ENCODE results near the gene GUCA2B. TPM values are rescaled to one million over a fixed set of nuclear protein-coding genes. Genes with fewer than 3 reads are reported as not detected.
A peak's percentile ranks its signal among the peaks of the same experiment; 100 is the strongest.

The GUCA2B gene
- total RNA-seq, 2 donors from 2014 or later: not detected

DNA sequence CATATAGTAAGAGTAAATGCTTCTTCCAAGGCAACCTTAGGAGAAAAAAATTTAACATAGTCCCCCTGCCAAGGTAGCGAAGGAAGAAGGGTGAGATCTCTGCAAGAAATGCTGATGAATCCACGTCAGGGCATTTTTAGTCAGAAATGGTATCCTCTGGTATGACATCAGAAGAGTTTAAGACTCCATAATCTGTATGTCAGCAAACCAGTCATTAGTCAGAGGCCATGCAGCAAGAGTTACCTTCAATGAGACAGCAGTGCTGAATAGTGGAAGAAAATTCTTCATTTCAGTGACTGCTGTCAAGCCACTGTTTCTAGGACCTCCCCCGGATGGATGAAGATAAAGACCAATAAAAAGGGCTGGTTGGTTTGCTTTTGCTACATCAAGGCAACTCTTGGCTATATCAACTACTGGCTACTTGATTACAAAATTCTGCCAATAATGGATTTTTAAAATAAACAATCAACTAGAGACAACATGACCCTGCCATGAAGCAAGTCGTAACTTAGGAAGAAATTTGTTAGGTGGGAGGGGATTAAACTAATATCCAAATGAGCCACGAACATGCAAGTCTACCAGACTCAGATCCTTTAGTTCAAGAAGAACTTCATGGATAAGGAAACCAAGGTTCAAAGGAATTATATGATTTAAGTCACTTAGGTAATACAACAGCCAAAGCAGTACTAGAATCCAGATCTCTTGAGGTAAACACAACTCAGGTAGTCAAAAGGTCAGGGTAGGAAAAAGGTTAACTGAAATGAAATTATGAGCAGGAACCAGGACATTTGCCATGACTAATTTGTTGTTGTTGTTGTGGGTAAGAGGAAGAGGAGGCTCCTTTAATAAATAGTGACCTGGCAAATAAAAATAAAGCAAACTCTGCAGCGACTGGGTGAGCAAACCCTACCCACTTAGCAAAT, 37.0 kb downstream of the GUCA2B start:
- intact Hi-C loops (cut with DNase I): no loop called here
- H3K27me3 ChIP-seq (replicated peaks; ENCODE audit: insufficient read depth): no peaks in the 10 kb centered on the region
- H3K36me3 ChIP-seq: no peaks in the 10 kb centered on the region
- no peak for TF ChIP-seq POLR2AphosphoS5 (IDR thresholded peaks at IDR 0.05)
- no peak for DNase-seq (ENCODE audit: low spot score)
- H3K4me3 ChIP-seq: no peak overlapping the region
- no peaks in the 10 kb centered on the region for H3K9me3 ChIP-seq
- 71% methylated on average over 6 of the region's 6 CpGs for WGBS
- no peaks in the 10 kb centered on the region for H3K4me1 ChIP-seq (replicated peaks)
- H3K27ac ChIP-seq: no peak overlapping the region

GRCh38 chr1:42191319-42191718, 38.1 kb downstream of the GUCA2B start:
- TF ChIP-seq, protein P1, sequence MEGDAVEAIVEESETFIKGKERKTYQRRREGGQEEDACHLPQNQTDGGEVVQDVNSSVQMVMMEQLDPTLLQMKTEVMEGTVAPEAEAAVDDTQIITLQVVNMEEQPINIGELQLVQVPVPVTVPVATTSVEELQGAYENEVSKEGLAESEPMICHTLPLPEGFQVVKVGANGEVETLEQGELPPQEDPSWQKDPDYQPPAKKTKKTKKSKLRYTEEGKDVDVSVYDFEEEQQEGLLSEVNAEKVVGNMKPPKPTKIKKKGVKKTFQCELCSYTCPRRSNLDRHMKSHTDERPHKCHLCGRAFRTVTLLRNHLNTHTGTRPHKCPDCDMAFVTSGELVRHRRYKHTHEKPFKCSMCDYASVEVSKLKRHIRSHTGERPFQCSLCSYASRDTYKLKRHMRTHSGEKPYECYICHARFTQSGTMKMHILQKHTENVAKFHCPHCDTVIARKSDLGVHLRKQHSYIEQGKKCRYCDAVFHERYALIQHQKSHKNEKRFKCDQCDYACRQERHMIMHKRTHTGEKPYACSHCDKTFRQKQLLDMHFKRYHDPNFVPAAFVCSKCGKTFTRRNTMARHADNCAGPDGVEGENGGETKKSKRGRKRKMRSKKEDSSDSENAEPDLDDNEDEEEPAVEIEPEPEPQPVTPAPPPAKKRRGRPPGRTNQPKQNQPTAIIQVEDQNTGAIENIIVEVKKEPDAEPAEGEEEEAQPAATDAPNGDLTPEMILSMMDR (IDR thresholded peaks at IDR 0.05): no peak
- no peak for TF ChIP-seq POLR2AphosphoS5 (IDR thresholded peaks at IDR 0.05)
- no peak for TF ChIP-seq POLR2A (IDR thresholded peaks at IDR 0.05)
- intact Hi-C loops (cut with DNase I): no loop called here
- WGBS: 89% methylated on average over 8 of the region's 8 CpGs
- Histone ChIP-seq H3K27me3 (replicated peaks; ENCODE audit: insufficient read depth) (no peaks in the 10 kb centered on the region), H3K27ac (no peak overlapping the region), H3K9me3 (no peaks in the 10 kb centered on the region), H3K4me3 (no peak overlapping the region), H3K36me3 (no peaks in the 10 kb centered on the region), H3K4me1 (replicated peaks) (no peaks in the 10 kb centered on the region)
- no peak for DNase-seq (ENCODE audit: low spot score)

- TF ChIP-seq, protein P1 (IDR thresholded peaks at IDR 0.05): no peak
- no peak for TF ChIP-seq POLR2A (IDR thresholded peaks at IDR 0.05)
- 56% methylated on average over 4 of the region's 4 CpGs for WGBS
- intact Hi-C loops (cut with DNase I): no loop called here
- Histone ChIP-seq H3K36me3 (no peaks in the 10 kb centered on the region), H3K4me3 (no peak overlapping the region), H3K27me3 (replicated peaks; ENCODE audit: insufficient read depth) (no peaks in the 10 kb centered on the region), H3K9me3 (no peaks in the 10 kb centered on the region), H3K27ac (no peak overlapping the region), H3K4me1 (replicated peaks) (no peaks in the 10 kb centered on the region)
- no peak for DNase-seq (ENCODE audit: low spot score)
These were observed 38.9 kb downstream of the GUCA2B start for GRCh38 chr1:42192106-42192505.

DNA sequence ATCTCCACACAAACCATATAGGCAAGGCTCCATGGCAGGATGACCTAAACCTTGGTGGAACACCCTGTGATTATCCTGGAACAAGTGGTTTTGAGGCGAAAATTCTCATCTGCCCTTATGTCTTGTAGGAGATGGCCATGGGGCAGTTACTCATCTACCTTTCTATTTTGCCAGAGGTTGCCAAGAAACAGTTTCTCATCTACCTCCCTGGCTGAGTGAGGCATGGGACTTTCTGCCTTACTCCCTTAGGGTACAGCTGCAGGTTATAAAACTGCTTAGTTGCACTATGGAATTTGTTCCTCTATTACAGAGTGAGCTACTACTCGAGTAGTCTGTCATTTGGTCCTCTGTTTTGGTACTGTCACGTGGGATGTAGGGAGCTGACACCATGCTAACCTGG, 42.6 kb downstream of the GUCA2B start:
- H3K4me3 ChIP-seq: no peak overlapping the region
- TF ChIP-seq POLR2A (IDR thresholded peaks at IDR 0.05): no peak
- no peaks in the 10 kb centered on the region for H3K27me3 ChIP-seq (replicated peaks; ENCODE audit: insufficient read depth)
- intact Hi-C loops (cut with DNase I): no loop called here
- H3K36me3 ChIP-seq: no peaks in the 10 kb centered on the region
- H3K9me3 ChIP-seq: no peaks in the 10 kb centered on the region
- H3K4me1 ChIP-seq (replicated peaks): no peaks in the 10 kb centered on the region
- no peak for DNase-seq (ENCODE audit: low spot score)
- WGBS: 95% methylated on average over 3 of the region's 3 CpGs
- no peak overlapping the region for H3K27ac ChIP-seq

- 77% methylated on average over 5 of the region's 5 CpGs for WGBS
- H3K36me3 ChIP-seq: no peaks in the 10 kb centered on the region
- peak; percentile 24 for DNase-seq (ENCODE audit: low spot score)
- no peak overlapping the region for H3K4me3 ChIP-seq
- H3K27me3 ChIP-seq (replicated peaks; ENCODE audit: insufficient read depth): no peaks in the 10 kb centered on the region
- H3K27ac ChIP-seq: peak overlapping the region; percentile 35 to 49
- intact Hi-C loops (cut with DNase I): no loop called here
- no peaks in the 10 kb centered on the region for H3K9me3 ChIP-seq
- H3K4me1 ChIP-seq (replicated peaks): no peaks in the 10 kb centered on the region
- TF ChIP-seq POLR2AphosphoS5 (IDR thresholded peaks at IDR 0.05) (peak; percentile 57), POLR2A (IDR thresholded peaks at IDR 0.05) (no peak)
These were observed 45.0 kb downstream of the GUCA2B start for GRCh38 chr1:42198251-42198650.

- Histone ChIP-seq H3K4me3 (no peak overlapping the region), H3K9me3 (no peaks in the 10 kb centered on the region), H3K36me3 (no peaks in the 10 kb centered on the region), H3K4me1 (replicated peaks) (no peaks in the 10 kb centered on the region), H3K27me3 (replicated peaks; ENCODE audit: insufficient read depth) (no peaks in the 10 kb centered on the region), H3K27ac (no peak overlapping the region)
- no peak for DNase-seq (ENCODE audit: low spot score)
- intact Hi-C loops (cut with DNase I): no loop called here
- TF ChIP-seq POLR2AphosphoS5 (IDR thresholded peaks at IDR 0.05) (no peak), POLR2A (IDR thresholded peaks at IDR 0.05) (no peak)
- TF ChIP-seq, protein P1 (IDR thresholded peaks at IDR 0.05): no peak
These were observed 48.8 kb downstream of the GUCA2B start for GRCh38 chr1:42201986-42202385.

Other genes starting within 250 kb of the GUCA2B start
- gene HIVEP3, start 234.5 kb upstream of the GUCA2B start, total RNA-seq: 10 to 100 TPM in 1 of 2 donors, 1 to 10 TPM in 1; 9.3 to 11.2 TPM
- gene GUCA2A, start 11.3 kb downstream of the GUCA2B start, total RNA-seq: not detected
- gene FOXJ3, start 181.8 kb downstream of the GUCA2B start, total RNA-seq: 10 to 100 TPM; 54.1 to 58.5 TPM
- gene RIMKLA, start 227.4 kb downstream of the GUCA2B start, total RNA-seq: 1 to 10 TPM; 1.4 to 2.3 TPM

All from prostate gland (tissue), 2 donors.